Measurements from ENCODE around the gene ZFP62. TPM values are rescaled to one million over a fixed set of nuclear protein-coding genes. Genes with fewer than 3 reads are reported as not detected.

Gene ZFP62
- total RNA-seq, 1 donor from 2014 or later = 65.4 TPM

GRCh38 chr5:180823346-180823745, 37.7 kb downstream of the ZFP62 start:
- H2AFZ ChIP-seq (replicated peaks) = no peak overlapping the region
- no peak overlapping the region for H3K27ac ChIP-seq

DNA sequence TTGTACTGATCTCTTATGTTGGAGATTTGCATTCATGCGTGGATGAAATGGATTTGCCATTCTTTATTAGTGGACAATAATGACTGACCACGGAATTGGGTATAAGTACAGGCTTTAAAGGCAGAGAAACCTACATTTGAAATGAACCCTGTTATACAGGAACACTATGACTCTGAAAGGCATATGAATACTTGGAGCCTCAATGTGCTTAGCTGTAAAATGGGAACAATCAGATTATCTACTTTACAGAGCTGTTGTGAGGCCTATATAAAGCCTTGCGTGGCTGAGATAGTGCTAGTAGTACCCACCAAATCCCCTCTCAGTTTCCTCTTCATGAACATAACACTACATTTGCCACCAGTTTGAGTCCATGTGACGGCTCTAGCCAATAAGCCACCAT, 39.5 kb downstream of the ZFP62 start:
- Mint-ChIP-seq H3K9me3 (peaks cover 2% of the 10 kb centered on the region), H3K4me1 (peaks cover 36% of the 10 kb centered on the region), H3K27me3 (ENCODE audit: insufficient read depth, low read depth) (peaks cover 4% of the 10 kb centered on the region), H3K4me3 (no peak overlapping the region), H3K27ac (no peak overlapping the region), H3K36me3 (no peaks in the 10 kb centered on the region)
- Histone ChIP-seq H3K9me3 (ENCODE audit: low read depth) (no peaks in the 10 kb centered on the region), H3K27ac (no peak overlapping the region), H3K9ac (no peak overlapping the region), H3K4me1 (peaks cover 23% of the 10 kb centered on the region), H3F3A (ENCODE audit: low read depth) (no peaks in the 10 kb centered on the region), H3K4me3 (no peak overlapping the region), H3K27me3 (no peaks in the 10 kb centered on the region), H3K4me2 (no peak overlapping the region), H4K20me1 (ENCODE audit: low read depth) (no peaks in the 10 kb centered on the region), H3K79me2 (ENCODE audit: low read depth) (no peaks in the 10 kb centered on the region), H3K36me3 (no peaks in the 10 kb centered on the region), H2AFZ (replicated peaks) (no peak overlapping the region)
- DNase-seq (ENCODE audit: low spot score) = no peak
- TF ChIP-seq CTCF (IDR thresholded peaks at IDR 0.05) = no peak
- TF ChIP-seq EZH2phosphoT487 (IDR thresholded peaks at IDR 0.05) = no peak
- no peak for TF ChIP-seq EZH2 (IDR thresholded peaks at IDR 0.05)

More at GRCh38 chr5:180823346-180823745, 37.7 kb downstream of the ZFP62 start:
- no peak overlapping the region for H3K27ac Mint-ChIP-seq
- H3K9me3 ChIP-seq (ENCODE audit: low read depth) = no peaks in the 10 kb centered on the region
- H3K27me3 Mint-ChIP-seq (ENCODE audit: insufficient read depth, low read depth) = peaks cover 4% of the 10 kb centered on the region
- H3K9me3 Mint-ChIP-seq = peaks cover 5% of the 10 kb centered on the region
- DNase-seq (ENCODE audit: low spot score) = no peak
- peaks cover 4% of the 10 kb centered on the region for H3F3A ChIP-seq (ENCODE audit: low read depth)
- H3K36me3 ChIP-seq = no peaks in the 10 kb centered on the region
- no peaks in the 10 kb centered on the region for H3K79me2 ChIP-seq (ENCODE audit: low read depth)
- no peak for TF ChIP-seq EZH2phosphoT487 (IDR thresholded peaks at IDR 0.05)
- no peak for TF ChIP-seq EZH2 (IDR thresholded peaks at IDR 0.05)
- TF ChIP-seq CTCF (IDR thresholded peaks at IDR 0.05) = no peak
- no peak overlapping the region for H3K4me3 ChIP-seq
- H3K27me3 ChIP-seq = no peaks in the 10 kb centered on the region
- no peak overlapping the region for H3K9ac ChIP-seq
- H3K36me3 Mint-ChIP-seq = no peaks in the 10 kb centered on the region
- H3K4me3 Mint-ChIP-seq = no peak overlapping the region
- H3K4me1 ChIP-seq = peaks cover 9% of the 10 kb centered on the region
- H3K4me1 Mint-ChIP-seq = peaks cover 23% of the 10 kb centered on the region
- no peak overlapping the region for H3K4me2 ChIP-seq
- H4K20me1 ChIP-seq (ENCODE audit: low read depth) = no peaks in the 10 kb centered on the region

GRCh38 chr5:180820788-180821321, 40.2 kb downstream of the ZFP62 start:
- peaks cover 2% of the 10 kb centered on the region for H3K9me3 Mint-ChIP-seq
- no peak overlapping the region for H3K27ac Mint-ChIP-seq
- H3K27ac ChIP-seq = no peak overlapping the region
- peaks cover 4% of the 10 kb centered on the region for H3K27me3 Mint-ChIP-seq (ENCODE audit: insufficient read depth, low read depth)
- no peaks in the 10 kb centered on the region for H3K27me3 ChIP-seq
- TF ChIP-seq CTCF (IDR thresholded peaks at IDR 0.05) (no peak), EZH2 (IDR thresholded peaks at IDR 0.05) (no peak), EZH2phosphoT487 (IDR thresholded peaks at IDR 0.05) (no peak)
- H3K9ac ChIP-seq = no peak overlapping the region
- no peaks in the 10 kb centered on the region for H3K36me3 ChIP-seq
- H3K4me2 ChIP-seq = no peak overlapping the region
- H4K20me1 ChIP-seq (ENCODE audit: low read depth) = no peaks in the 10 kb centered on the region
- peaks cover 34% of the 10 kb centered on the region for H3K4me1 Mint-ChIP-seq
- no peaks in the 10 kb centered on the region for H3K9me3 ChIP-seq (ENCODE audit: low read depth)
- H3K4me3 ChIP-seq = no peak overlapping the region
- no peak for DNase-seq (ENCODE audit: low spot score)
- H3K79me2 ChIP-seq (ENCODE audit: low read depth) = no peaks in the 10 kb centered on the region
- no peak overlapping the region for H2AFZ ChIP-seq (replicated peaks)
- peaks cover 24% of the 10 kb centered on the region for H3K4me1 ChIP-seq
- no peak overlapping the region for H3K4me3 Mint-ChIP-seq
- no peaks in the 10 kb centered on the region for H3F3A ChIP-seq (ENCODE audit: low read depth)
- H3K36me3 Mint-ChIP-seq = no peaks in the 10 kb centered on the region
